Heart left ventricle (tissue), 16 donors: ENCODE results near the gene PIGN. TPM values are rescaled to one million over a fixed set of nuclear protein-coding genes. Genes with fewer than 3 reads are reported as not detected.

Source experiments
- ATAC-seq, 4 donors: fragments of 200-7000 bp; cut with Tn5 transposase; one replicate each; pipeline ENCODE4 v1.9.1; 2020 to 2022; ENCODE audit warnings: moderate library complexity in 4 of 4, mild to moderate bottlenecking in 3 of 4, moderate number of reproducible peaks in 1 of 4
- DNase-seq, 5 donors: peaks; one replicate each; pipeline ENCODE4 v3.0.0-alpha.2; 2020
- H3K27ac ChIP-seq, 12 donors: fragments of 200-600 bp; sonication (generic) in 4 of 12; one replicate each; pipeline versions ENCODE4 v1.5.0 to v1.8.0; 2016 to 2022; ENCODE audit warnings: mild to moderate bottlenecking in 2 of 12
- H3K27me3 ChIP-seq, 9 donors: fragments of 200-600 bp; sonication (generic) in 2 of 9; one replicate each; pipeline versions ENCODE4 v1.5.1 to v1.8.0; 2016 to 2022; ENCODE audit warnings: mild to moderate bottlenecking in 3 of 9
- H3K36me3 ChIP-seq, 9 donors: fragments of 200-600 bp; sonication (generic) in 2 of 9; one replicate each; pipeline versions ENCODE4 v1.5.0 to v1.8.0; 2018 to 2022; ENCODE audit warnings: mild to moderate bottlenecking in 2 of 9
- H3K4me1 ChIP-seq, 12 donors: fragments of 200-600 bp; sonication (generic) in 4 of 12; one replicate each; pipeline versions ENCODE4 v1.5.0 to v1.8.0; 2016 to 2022; ENCODE audit warnings: mild to moderate bottlenecking in 3 of 12
- H3K4me3 ChIP-seq, 12 donors: fragments of 200-600 bp; sonication (generic) in 4 of 12; one replicate each; pipeline versions ENCODE4 v1.5.0 to v1.8.0; 2017 to 2022; ENCODE audit warnings: mild to moderate bottlenecking in 9 of 12, moderate library complexity in 4 of 12
- H3K9me3 ChIP-seq, 12 donors: fragments of 200-600 bp; sonication (generic) in 4 of 12; one replicate each; pipeline versions ENCODE4 v1.5.0 to v1.8.0; 2016 to 2022; ENCODE audit warnings: mild to moderate bottlenecking in 1 of 12
- POLR2A ChIP-seq, 2 donors: fragments of 450-650 bp; IDR thresholded peaks; one replicate each; pipeline ENCODE4 v1.6.1; 2017; ENCODE audit warnings: antibody characterized with exemption in 2 of 2, mild to moderate bottlenecking in 2 of 2, moderate library complexity in 2 of 2
- WGBS, 4 donors: extraction: QIAGEN DNeasy Blood & Tissue Kit in 2 of 4; methylation state at CpG; one replicate each; pipeline versions ENCODE4 v1.1.5 to v1.1.7; 2013 to 2018; 5-methylcytosine and 5-hydroxymethylcytosine counted together
- intact Hi-C, 10 donors: fragments of 100-400 bp; cut with DNase I; formaldehyde crosslinking; loops; one replicate each; pipeline versions ENCODE4 v1.11.1 to v1.14.2; 2022
- polyA plus RNA-seq, 2 donors: library from polyadenylated mRNA; stranded (reverse); fragments of 200-250 nt; gene quantifications; one replicate each; pipeline ENCODE4 v1.2.3, GENCODE V29; 2013
- total RNA-seq, 9 donors: library from RNA; depleted of rRNA in 2 of 9; stranded (reverse); fragments of >200 nt in 2 of 9; fragmentation: NEBNext Ultra II Directional in 3 of 9; extraction: Animal tissue kit (Norgen Biotek cat#: 25700) in 3 of 9; gene quantifications; one replicate each; pipeline versions ENCODE4 v1.1.0 to v1.2.4, GENCODE V29; 2016 to 2023
- TF ChIP-seq, protein P1 (sequence below), 12 donors: fragments of 200-600 bp; sonication (generic) in 4 of 12; IDR thresholded peaks; one replicate each; pipeline versions ENCODE4 v1.5.0 to v1.8.0; 2018 to 2022; ENCODE audit warnings: antibody characterized with exemption in 12 of 12, mild to moderate bottlenecking in 5 of 12
- donor health status: ischemic (EF 13 %, LVEDD 7.1; RV severe dilation, severe dysfunction).
- donor health status: healthy with polysubstance abuse.
- donor health status: DM: no; HTN: yes; CAD: no.
- donor health status: DM: no; HTN: no; CAD: no.
- donor health status: ischemic (EF 25% LVEDD 6.9; RV normal size, moderate dysfunction).
- donor health status: ischemic (EF 25% LVEDD 5.7; RV mildly dilated, moderate dysfunction).
- donor health status: healthy.
- donor health status: DM: yes; HTN: yes; CAD: no.
- donor health status: ischemic (EF 35%, LVEDD 5.7; RV mildly dilated, moderate dysfunction).
- donor health status: nonischemic (EF 11% LVEDD 7.7; RV severe dilation, severe dysfunction).
- donor health status: DM: yes; HTN: yes; CAD: no.
- donor health status: PGD.
- donor health status: ischemic (EF 29% LVEDD 5.4; RV normal size, mild dysfunction).
- donor health status: nonischemic (EF 23%, LVEDD 6.1; RV moderate dilation, normal function).

Gene PIGN
- total and polyA plus RNA-seq, 11 donors, result 4.3 to 29.6 (median 20.7) TPM

GRCh38 chr18:62101321-62101721 lies 85.5 kb downstream of the PIGN start:
- Histone ChIP-seq H3K27me3 (no peaks in the 10 kb centered on the region), H3K4me1 (no peaks in the 10 kb centered on the region), H3K9me3 (peaks cover 0 to 16% (median 0%) of the 10 kb centered on the region in 12 donors), H3K27ac (no peak overlapping the region), H3K4me3 (no peak overlapping the region), H3K36me3 (peaks cover 0 to 51% (median 22%) of the 10 kb centered on the region in 9 donors)
- DNase-seq (no peak), ATAC-seq (no peak)
- intact Hi-C loops, result no loop called here
- WGBS, 4 donors, result 51 to 77% (median 61%) methylated on average over 1 of the region's 1 CpG
- no peak for TF ChIP-seq POLR2A (IDR thresholded peaks at IDR 0.05)
- TF ChIP-seq, protein P1, sequence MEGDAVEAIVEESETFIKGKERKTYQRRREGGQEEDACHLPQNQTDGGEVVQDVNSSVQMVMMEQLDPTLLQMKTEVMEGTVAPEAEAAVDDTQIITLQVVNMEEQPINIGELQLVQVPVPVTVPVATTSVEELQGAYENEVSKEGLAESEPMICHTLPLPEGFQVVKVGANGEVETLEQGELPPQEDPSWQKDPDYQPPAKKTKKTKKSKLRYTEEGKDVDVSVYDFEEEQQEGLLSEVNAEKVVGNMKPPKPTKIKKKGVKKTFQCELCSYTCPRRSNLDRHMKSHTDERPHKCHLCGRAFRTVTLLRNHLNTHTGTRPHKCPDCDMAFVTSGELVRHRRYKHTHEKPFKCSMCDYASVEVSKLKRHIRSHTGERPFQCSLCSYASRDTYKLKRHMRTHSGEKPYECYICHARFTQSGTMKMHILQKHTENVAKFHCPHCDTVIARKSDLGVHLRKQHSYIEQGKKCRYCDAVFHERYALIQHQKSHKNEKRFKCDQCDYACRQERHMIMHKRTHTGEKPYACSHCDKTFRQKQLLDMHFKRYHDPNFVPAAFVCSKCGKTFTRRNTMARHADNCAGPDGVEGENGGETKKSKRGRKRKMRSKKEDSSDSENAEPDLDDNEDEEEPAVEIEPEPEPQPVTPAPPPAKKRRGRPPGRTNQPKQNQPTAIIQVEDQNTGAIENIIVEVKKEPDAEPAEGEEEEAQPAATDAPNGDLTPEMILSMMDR (IDR thresholded peaks at IDR 0.05), result no peak

- intact Hi-C loops, result no loop called here
- 96 to 99% (median 98%) methylated on average over 4 of the region's 4 CpGs for WGBS, 4 donors
- H3K27me3 ChIP-seq, result no peaks in the 10 kb centered on the region
- ATAC-seq (no peak), DNase-seq (no peak)
- no peak overlapping the region for H3K27ac ChIP-seq
- no peaks in the 10 kb centered on the region for H3K4me1 ChIP-seq
- TF ChIP-seq POLR2A (IDR thresholded peaks at IDR 0.05), result no peak
- TF ChIP-seq, protein P1 (IDR thresholded peaks at IDR 0.05), result no peak
- peaks cover 0 to 49% (median 21%) of the 10 kb centered on the region in 9 donors for H3K36me3 ChIP-seq
- no peak overlapping the region for H3K4me3 ChIP-seq
- H3K9me3 ChIP-seq, result peaks cover 0 to 16% (median 0%) of the 10 kb centered on the region in 12 donors
Observed at GRCh38 chr18:62098960-62099359, 87.9 kb downstream of the PIGN start.

- Histone ChIP-seq H3K27me3 (no peaks in the 10 kb centered on the region), H3K9me3 (peaks cover 0 to 16% (median 0%) of the 10 kb centered on the region in 12 donors), H3K27ac (no peak overlapping the region), H3K36me3 (peaks cover 0 to 48% (median 21%) of the 10 kb centered on the region in 9 donors), H3K4me1 (no peaks in the 10 kb centered on the region), H3K4me3 (no peak overlapping the region)
- ATAC-seq (no peak), DNase-seq (no peak)
- intact Hi-C loops, result no loop called here
- no peak for TF ChIP-seq POLR2A (IDR thresholded peaks at IDR 0.05)
- TF ChIP-seq, protein P1 (IDR thresholded peaks at IDR 0.05), result no peak
- WGBS, 4 donors, result 90 to 94% (median 91%) methylated on average over 4 of the region's 4 CpGs
Observed at GRCh38 chr18:62097698-62098097, 89.2 kb downstream of the PIGN start.

DNA sequence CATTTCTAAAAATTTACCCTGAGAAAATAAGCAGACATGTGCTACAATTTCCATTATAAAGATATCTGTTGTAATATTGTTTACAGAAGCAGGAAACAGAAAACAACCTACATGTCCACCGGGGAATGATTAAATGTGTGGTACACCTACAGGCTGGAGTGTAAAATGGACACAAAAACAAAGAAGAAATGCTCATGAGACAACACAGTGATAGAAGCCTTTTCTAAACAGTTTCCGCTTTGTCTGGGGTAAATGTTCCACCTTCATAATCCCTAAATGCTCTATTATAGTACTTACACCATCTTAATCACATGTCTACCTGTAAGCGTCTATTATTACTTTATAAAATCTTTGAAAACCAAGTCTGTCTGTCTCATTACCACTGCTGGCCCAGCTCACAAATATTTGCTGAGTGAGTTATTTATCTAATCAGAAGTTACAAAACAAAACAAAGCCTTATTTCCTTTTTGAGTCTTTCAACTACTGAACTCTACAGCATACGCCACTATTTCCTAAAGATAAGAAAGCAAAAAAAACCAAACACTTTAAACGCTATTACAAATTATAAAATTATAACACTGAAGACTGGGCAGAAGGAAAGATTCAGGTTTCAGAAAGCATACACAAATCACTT lies 95.3 kb downstream of the PIGN start:
- TF ChIP-seq, protein P1 (IDR thresholded peaks at IDR 0.05), result no peak
- no peak for TF ChIP-seq POLR2A (IDR thresholded peaks at IDR 0.05)
- WGBS, 4 donors, result 59 to 71% (median 65%) methylated on average over 5 of the region's 5 CpGs
- Histone ChIP-seq H3K27ac (no peak overlapping the region), H3K9me3 (no peaks in the 10 kb centered on the region), H3K4me1 (peaks cover 0 to 8% (median 0%) of the 10 kb centered on the region in 12 donors), H3K27me3 (no peaks in the 10 kb centered on the region), H3K4me3 (no peak overlapping the region), H3K36me3 (peaks cover 0 to 30% (median 15%) of the 10 kb centered on the region in 9 donors)
- DNase-seq, result no peak
- intact Hi-C loops, result no loop called here
- ATAC-seq, result no peak
